Measurements from ENCODE around the gene CKAP2. TPM values are rescaled to one million over a fixed set of nuclear protein-coding genes. Genes with fewer than 3 reads are reported as not detected.

CKAP2 gene
- total RNA-seq, 1 experiment from 2014 or later: 56.0 TPM

DNA sequence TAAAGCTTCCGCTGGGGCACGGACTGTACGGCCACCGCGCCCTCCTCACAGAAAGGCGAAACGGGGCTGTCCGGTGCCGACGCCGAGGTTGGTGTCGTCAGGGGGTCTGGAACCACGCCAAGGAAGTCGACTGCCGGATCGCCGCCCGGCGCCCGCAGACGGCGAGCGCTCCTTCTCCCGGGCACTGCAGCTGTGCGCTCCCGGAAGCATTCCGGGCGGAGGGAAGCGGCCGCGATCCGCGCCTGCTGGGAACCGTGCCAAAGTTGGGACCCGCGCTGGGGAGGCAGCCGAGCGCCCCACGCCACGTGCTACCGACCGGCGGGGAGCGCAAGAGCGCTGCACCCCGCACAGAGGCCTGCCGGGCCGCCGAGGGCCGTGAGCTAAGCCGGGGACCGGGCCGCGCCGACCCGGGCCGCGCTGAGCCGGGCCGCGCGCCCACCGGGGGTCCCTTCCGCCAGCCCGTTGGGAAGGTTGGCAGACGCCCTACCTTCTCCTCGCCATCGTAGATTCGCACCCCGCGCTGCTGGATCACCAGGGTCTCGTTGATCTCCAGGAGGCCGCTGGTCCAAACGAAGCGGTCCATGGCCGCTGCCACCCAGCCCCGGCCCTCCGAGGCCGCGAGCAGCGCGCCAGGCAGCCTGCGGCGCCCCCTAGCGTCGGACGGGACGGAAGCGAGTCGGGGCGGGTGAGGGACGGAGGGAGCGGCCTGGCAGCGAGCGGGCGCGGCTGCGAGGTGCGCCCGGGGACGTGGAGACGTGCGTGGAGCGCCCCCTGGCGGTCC lies 5.1 kb upstream of the CKAP2 start, which contains the start of gene VPS36 (continued):
- TF ChIP-seq ATF2 (CRISPR knock-in tag; IDR thresholded peaks at IDR 0.05; ENCODE audit: borderline replicate concordance, low read depth): no peak
- peak; percentile 68 for TF ChIP-seq TP53 (CRISPR knock-in tag; IDR thresholded peaks at IDR 0.05)
- no peak for TF ChIP-seq NR3C1 (CRISPR knock-in tag; conservative IDR thresholded peaks at IDR 0.05; ENCODE audit: low read depth)
- peak; percentile 61; the same call in 1 of the 2 replicates for TF ChIP-seq CREM (CRISPR knock-in tag; IDR thresholded peaks at IDR 0.05)
- TF ChIP-seq, protein P1, sequence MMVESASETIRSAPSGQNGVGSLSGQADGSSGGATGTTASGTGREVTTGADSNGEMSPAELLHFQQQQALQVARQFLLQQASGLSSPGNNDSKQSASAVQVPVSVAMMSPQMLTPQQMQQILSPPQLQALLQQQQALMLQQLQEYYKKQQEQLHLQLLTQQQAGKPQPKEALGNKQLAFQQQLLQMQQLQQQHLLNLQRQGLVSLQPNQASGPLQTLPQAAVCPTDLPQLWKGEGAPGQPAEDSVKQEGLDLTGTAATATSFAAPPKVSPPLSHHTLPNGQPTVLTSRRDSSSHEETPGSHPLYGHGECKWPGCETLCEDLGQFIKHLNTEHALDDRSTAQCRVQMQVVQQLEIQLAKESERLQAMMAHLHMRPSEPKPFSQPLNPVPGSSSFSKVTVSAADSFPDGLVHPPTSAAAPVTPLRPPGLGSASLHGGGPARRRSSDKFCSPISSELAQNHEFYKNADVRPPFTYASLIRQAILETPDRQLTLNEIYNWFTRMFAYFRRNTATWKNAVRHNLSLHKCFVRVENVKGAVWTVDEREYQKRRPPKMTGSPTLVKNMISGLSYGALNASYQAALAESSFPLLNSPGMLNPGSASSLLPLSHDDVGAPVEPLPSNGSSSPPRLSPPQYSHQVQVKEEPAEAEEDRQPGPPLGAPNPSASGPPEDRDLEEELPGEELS (CRISPR knock-in tag; IDR thresholded peaks at IDR 0.05): no peak; the same call in 1 of the 2 replicates
- TF ChIP-seq JUN (CRISPR knock-in tag; IDR thresholded peaks at IDR 0.05): peak; percentile 84; the same call in 1 of the 2 replicates
- 0 out of 2 replicates have a peak, but pooled peaks have one; percentile 6 for TF ChIP-seq ZNF423 (CRISPR knock-in tag; IDR thresholded peaks at IDR 0.05)
- no peak for TF ChIP-seq ATF6 (CRISPR knock-in tag; IDR thresholded peaks at IDR 0.05)
- TF ChIP-seq ZNF425 (CRISPR knock-in tag; conservative IDR thresholded peaks at IDR 0.05): no peak
- TF ChIP-seq, protein P2, sequence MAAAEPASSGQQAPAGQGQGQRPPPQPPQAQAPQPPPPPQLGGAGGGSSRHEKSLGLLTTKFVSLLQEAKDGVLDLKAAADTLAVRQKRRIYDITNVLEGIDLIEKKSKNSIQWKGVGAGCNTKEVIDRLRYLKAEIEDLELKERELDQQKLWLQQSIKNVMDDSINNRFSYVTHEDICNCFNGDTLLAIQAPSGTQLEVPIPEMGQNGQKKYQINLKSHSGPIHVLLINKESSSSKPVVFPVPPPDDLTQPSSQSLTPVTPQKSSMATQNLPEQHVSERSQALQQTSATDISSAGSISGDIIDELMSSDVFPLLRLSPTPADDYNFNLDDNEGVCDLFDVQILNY (CRISPR knock-in tag; IDR thresholded peaks at IDR 0.05): peak; percentile 76
- 0 out of 2 replicates have a peak, but pooled peaks have one; percentile 16 for TF ChIP-seq PRDM15 (CRISPR knock-in tag; IDR thresholded peaks at IDR 0.05)
- TF ChIP-seq CBFB (CRISPR knock-in tag; IDR thresholded peaks at IDR 0.05; ENCODE audit: low read depth): no peak; the same call in 1 of the 2 replicates
- TF ChIP-seq TCF7 (CRISPR knock-in tag; IDR thresholded peaks at IDR 0.05; ENCODE audit: low read depth): peak; percentile 88; the same call in 1 of the 2 replicates
- no peak for TF ChIP-seq CDX4 (CRISPR knock-in tag; IDR thresholded peaks at IDR 0.05; ENCODE audit: borderline replicate concordance)
